GM18507 (cell line): ENCODE results near the gene RCN1.
"Not testable (repeated sequence)": the region's sequence is repeated elsewhere in the genome, so short reads cannot be mapped to it uniquely, and the experiment has no call there.

Source experiments
- DNase-seq: peaks from one replicate; pipeline ENCODE4 v3.0.0; 2011; ENCODE audit warnings: low read depth; ENCODE audit not compliant: insufficient read length; ENCODE audit errors: extremely low spot score
- FAIRE-seq: peaks from 2 replicates; lab custom pipeline; 2011; peaks lifted over from hg19 to GRCh38; lab: Jason Lieb, UNC

The RCN1 gene

DNA sequence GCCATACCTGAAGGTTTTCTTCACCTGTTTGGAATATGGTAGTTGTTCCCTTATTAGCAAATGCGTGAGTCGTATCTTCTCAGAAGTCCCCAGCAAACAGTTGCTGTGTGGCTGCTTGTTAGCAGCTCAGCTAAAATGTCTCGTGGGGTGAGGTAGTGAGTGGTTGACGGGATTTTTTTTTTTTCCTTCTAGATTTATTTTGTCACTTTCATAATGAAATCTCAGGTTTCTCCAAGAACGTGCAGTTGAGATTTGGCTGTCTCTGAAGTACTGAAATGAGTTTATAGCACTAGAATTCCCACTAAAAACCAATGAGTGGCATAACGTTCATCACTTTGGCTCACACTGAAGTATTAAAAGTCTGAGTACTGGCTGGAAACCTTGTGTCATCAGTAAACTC lies 16.8 kb downstream of the RCN1 start:
- FAIRE-seq (peak; percentile 49), DNase-seq (no peak)

DNA sequence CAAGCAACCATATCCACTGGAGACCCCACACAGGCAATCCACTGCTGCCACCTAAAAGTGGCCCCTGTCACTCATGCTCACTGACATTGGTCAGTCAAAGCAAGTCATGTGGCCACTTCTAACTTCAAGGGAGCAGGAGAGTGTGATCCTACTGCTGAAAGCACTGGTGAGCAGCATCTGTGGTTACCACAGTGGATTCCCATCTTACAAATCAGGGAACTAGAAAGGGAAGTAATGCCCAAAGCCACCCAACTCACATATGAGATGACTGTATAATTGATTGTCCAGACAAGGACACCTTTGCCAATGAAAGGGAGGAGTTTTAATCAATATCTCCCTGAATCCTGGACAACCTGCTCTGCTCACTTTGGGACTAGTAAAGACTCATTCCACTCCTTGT lies 17.7 kb downstream of the RCN1 start:
- FAIRE-seq: no peak
- no peak for DNase-seq

DNA sequence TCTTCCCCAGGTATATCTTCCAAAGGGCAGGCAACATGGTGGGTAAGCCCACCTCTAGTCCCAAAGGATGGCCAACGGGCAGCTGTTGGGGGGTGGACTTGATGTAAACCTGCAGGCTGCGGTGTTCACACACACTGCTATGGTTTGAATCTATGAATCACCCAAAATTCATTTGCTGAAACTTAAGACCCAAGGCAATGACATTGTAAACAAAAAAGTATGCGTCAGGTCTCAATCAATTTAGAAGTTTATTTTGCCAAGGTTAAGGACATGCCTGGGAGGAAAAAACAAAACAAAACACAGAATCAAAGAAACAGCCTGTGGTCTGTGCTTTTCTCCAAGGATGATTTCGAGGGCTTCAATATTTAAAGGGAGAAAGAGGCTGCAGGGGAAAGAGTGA lies 18.3 kb downstream of the RCN1 start:
- FAIRE-seq (no peak), DNase-seq (no peak)

DNA sequence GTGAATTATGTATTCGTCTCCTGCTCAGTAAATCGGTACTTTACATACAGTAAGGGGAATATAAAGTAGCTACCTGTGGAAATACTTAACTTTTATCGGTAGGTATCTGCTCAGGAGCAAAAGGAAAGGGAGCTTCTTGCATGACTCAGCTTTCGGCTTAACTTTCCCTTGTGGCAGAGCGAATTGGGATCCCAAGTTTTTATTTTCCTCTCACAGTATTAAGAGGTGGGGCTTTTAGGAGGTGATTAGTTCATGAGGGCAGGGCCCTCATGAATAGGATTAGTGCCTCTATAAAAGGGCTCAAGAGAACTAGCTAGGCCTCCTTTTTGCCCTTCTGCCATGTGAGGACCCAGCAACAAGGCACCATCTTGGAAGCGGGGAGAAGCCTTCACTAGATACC lies 18.7 kb downstream of the RCN1 start:
- DNase-seq (no peak), FAIRE-seq (no peak)

DNA sequence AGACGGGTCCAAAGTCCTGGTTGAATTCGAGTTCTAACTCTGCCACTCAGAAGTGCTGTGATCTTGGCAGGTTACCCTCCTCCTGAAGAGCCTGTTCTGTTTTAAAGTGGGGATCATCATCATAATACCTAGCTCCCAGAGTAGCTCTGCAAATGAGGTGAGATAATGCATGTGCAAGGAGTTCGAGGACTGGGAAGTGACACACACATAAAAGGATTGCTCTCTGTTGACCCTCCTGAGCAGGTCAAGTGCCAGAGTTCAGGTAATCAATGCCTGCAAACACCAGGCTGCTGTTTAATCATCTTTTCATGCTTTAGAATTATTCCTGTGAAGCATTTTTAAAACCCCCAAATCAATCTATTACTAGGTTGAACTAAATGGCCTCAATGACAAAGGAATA lies 19.9 kb downstream of the RCN1 start:
- DNase-seq: no peak

DNA sequence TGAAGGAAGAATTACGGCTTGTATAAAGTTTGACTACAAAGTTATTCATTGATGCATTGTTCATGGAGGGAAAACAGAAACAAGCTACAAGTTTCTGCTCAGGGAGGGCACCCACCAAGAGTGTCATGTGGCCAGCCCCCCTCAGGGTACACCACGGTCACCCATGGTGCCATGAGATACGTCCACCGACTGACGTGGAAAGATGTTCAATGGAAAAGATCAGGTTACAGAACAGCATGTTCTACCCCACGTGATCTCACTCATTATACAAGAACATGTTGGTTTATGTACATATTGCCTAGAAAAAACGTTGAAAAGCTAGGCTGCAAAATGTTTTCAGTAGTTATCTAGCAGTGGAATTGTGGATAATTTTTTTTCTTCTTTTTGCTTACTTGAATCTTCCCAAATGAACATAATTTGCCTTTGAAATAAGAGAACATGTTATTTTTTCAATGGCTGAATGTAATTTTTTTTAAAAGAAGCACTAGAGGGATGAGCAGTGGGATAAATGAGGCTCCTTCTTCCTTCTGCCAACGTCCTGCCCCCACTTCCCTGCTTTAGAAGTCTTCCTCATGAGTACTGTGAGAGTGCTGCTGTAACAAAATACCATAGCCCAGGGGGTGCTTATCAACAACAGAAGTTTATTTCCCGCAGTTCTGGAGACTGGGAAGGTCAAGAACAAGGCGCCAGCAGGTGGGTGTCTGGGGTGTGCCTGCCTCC lies 22.5 kb downstream of the RCN1 start:
- FAIRE-seq: no peak

More for the DNA sequence above, 19.9 kb downstream of the RCN1 start:
- no peak for FAIRE-seq

DNA sequence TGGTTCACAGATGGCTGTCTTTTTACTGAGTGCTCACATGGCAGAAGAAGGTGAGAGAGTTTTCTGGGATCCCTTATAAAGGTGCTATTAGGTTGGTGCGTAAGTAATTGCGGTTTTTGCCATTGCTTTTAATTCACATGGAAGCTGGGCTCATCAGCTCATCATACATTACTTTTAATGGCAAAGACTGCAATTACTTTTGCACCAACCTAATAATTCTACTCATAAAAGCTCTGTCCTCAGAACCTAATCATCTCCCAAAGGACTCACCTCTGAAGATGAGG lies 23.0 kb downstream of the RCN1 start:
- DNase-seq (no peak), FAIRE-seq (no peak)

More for the DNA sequence above, 22.5 kb downstream of the RCN1 start:
- no peak for DNase-seq

DNA sequence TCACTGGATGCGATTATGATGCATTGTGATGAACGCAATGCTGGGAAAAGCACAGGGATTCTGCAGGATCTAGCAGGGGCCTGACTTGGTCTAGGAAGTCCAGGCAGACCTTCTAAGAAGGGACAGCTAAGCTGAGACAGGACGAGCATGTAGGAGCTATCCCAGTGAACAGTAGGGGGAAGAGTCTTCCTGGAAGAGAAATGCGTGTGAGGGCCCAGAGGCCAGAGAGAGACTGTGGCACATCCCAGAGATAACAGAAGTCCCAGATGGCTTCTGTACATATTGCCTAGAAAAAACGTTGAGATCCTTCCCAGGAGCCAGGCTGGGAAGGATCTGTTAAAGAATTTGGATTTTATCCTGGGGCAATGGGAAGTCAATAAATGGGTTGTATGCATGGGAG lies 24.6 kb downstream of the RCN1 start:
- FAIRE-seq (no peak), DNase-seq (no peak)

DNA sequence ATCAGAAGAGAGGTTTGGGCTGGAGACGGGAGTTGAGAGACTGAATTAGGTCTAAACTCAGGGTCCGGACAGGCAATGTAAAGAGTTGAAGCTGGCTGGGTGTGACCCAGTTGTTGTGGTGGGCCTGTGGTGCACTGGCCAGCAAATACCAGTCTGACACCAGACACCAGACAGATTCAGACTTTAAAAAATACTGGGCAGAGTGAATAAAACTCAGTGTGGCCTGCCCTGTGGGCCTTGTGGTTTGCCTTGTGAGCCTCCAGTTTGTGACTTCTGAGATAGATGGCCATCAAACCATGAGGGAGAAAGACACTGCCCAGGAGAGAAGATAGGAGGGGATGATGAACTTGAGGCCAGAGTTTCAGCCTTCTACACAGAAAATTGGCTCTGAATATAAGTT lies 25.8 kb downstream of the RCN1 start:
- no peak for DNase-seq

DNA sequence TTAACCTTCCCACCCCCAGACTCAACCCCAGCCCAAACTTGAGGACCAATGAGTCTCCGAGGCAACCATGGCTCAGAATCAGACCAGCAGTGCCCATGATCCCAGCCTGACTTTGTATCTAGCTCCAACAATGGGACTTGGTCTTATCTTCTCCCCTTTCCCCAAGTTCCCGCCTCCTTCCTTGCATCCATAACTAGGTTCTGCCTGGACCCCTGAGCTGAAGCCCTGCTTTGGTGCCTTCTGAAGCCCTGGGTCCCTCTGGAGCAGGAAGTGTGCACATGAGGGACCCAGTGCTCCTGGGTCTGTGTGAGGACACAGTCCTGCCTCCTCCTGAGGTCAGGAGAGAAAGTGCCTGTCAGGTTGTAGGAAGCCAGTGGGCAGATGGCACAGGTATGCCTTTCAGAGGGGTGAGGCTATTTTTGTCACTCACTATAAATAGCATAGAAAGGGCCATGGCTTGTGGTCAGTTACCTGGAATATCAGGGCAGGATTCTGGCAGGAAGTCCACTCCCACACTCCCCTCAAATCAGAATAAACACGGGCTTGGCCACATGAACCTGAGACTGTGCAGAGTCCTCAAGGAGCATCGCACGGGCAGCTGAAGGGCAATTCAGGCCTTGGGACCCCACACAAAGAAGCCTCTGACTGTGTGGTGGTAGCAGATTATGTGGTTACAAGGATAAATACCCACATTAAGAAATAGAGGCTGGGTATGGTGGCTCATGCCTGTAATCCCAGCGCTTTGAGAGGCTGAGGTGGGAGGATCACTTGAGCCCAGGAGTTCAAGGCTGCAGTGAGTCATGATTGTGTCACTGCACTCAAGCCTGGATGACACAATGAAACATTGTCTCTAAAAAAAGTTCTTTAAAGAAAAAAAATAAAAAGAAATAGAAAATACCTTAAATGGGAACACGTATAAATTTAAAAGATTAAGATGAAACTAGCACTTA lies 27.4 kb downstream of the RCN1 start:
- DNase-seq: no peak

More for the DNA sequence above, 25.8 kb downstream of the RCN1 start:
- no peak for FAIRE-seq

DNA sequence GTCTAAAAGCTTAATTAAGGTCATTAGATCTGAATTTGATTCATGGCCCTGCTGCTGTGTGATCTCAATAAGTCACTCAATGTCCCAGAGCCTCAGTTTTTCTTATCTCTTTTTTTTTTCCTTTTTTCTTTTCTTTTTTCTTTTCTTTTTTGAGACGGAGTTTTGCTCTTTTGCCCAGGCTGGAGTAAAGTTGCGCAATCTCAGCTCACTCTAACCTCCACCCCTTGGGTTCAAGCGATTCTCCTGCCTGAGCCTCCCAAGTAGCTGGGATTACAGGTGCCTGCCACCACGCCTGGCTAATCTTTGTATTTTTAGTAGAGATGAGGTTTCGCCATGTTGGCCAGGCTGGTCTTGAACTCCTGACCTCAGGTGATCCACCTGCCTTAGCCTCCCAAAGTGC lies 28.3 kb downstream of the RCN1 start:
- not testable (repeated sequence) for DNase-seq, FAIRE-seq

More for the DNA sequence above, 27.4 kb downstream of the RCN1 start:
- FAIRE-seq: no peak

DNA sequence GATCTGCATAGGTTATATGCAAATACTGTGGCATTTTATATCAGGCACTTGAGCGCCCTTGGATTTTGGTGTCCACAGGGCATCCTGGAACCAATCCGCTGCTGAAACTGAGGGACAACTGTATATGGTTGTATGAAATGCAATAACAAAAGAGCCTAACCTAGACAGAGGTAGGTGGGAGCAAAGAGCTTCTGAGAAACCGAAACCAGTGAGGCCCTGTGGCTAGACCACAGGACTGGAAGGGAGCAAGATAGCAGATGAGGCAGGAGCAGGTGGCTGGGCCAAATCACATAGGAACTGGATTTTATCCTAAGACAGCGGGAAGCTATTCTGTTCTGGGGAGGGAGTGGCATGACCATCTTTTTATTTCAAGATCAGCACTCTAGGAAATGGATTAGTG lies 30.1 kb downstream of the RCN1 start:
- FAIRE-seq (no peak), DNase-seq (no peak)

DNA sequence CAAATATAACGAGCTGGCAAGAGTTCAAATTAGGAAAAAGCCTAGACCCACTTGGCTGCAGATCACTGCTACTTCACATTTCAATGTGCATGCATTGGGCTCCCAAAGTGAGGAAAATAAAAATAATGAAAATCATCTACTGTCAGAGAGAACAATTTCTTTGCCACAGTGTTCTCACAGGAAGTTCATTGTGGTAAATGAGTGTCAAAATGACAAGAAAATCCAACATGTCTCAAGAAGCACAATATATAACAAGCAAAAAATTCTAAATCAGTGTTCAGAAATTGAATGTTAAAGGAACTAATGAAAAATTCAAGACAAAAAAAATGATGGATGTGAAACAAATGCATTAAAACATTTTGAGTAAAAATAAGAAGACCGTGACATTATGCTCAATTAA lies 31.3 kb downstream of the RCN1 start:
- DNase-seq: no peak
- FAIRE-seq: no peak

DNA sequence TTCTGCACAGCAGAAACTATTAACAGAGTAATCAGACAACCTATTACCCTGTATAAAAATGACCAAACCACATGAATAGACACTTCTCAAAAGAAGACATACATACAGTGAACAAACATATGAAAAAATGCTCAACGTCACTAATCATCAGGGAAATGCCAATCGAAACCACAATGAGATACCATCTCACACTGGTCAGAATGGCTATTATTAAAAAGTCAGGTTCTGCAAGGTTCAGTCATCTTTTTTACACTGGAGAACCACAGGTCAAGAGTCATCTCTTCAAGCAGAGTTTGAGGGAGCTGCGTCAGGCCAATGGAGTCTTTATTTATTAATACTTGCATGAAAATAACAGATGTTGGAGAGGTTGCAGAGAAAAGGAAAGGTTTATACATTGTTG lies 40.4 kb downstream of the RCN1 start:
- DNase-seq: no peak
- FAIRE-seq: no peak

DNA sequence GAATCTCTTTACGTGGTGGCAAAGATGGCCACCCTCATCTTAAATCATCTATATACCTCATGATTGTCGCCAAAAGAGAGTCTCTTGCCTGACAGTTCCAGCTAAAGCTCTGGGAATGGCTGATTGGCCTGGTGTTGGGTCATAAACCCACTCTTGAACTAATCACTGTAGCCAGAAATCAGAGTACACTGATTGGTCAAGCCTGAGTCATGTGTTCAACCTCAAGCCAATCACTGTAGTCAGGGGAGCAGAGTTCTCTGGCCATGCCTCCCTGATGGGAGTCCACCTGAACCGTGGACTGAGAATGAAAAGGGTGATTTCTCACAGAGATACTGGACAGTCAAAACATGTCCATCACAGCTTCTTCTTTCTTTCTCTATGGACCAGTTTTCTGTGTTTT lies 45.8 kb downstream of the RCN1 start:
- DNase-seq: no peak
- no peak for FAIRE-seq

DNA sequence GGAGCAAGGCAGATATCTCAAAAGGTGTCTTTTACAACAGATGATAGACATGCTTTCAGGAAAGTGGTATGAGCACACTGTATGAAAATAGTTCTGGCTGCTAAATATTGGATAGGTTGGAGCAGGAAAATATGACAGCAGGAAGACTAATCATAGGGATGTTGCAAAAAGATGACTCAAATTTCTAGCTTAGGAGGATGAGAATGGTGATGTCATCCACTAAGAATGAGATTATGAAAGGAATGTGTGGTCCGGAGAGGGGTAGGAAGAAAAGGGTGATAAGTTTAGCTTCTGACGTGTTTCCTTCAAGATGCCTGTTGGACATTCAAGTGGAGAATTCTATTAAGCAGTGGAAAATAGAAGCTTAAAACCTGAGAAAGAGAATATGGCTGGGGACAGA lies 46.4 kb downstream of the RCN1 start:
- FAIRE-seq (no peak), DNase-seq (no peak)

DNA sequence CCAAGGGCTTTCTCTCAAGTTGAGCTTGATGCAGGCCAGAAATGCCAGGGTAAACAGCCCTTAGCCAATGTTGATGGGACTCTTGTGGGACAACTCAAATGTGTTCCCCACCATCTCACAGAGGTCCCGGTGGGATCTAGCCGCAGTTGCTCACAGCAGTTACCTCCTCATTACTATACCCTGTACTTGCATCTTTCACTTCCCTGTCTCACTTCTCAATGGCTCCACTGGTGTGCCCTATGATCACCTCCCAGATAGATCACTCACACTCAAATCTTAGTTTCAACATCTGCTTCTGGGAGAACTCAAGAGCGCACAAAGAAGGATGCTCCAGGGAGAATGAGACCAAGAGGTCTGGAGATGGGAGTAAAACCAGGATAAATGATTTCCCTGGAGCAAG lies 47.0 kb downstream of the RCN1 start:
- DNase-seq (no peak), FAIRE-seq (no peak)

DNA sequence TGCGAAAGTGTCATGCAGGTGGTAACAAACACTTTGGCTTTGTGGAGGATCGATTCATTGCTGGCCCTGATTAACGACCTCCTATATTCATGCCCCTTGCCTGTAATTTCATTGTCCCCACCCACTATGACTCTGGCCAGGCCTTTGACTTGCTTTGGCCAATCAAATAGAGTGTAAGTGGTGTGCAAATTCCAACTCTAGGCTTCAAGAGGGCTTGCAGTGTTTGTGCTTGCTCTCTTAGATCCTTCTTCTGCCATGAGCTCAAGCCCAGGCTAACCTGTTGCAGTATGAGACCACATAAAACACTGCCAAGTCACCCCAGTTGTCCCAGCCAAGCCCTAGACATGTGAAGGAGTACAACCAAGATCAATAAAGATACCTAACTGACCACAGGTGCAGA lies 48.0 kb downstream of the RCN1 start:
- no peak for FAIRE-seq

DNA sequence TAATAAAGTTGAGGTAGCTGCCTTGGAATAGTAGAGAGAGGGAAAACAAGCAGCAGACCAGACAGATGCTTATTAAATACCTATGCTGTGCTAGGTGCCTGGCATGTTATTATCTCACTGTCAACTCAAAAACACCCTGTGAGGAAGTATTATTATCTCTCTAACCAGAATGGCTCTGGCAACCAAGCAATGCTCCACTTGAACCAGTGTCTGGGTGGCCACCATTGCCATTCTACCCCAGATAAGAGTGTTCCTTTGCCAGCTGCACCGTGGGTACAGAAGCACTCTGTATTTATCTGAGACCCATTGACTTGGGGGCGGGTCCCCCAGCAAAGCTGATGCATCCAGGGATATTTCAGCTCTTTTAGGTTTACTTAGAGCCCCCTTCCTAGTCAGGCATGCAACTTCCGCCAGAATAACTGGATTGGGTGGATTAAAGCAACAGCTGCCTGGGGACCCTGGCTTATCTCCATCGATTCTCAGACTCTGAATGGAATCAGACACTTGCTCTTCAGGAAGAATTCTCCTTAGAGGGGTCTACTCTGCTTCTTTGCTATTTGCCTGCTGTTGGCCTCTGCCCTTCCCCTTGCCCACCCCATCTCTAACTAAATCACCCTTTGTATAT lies 49.1 kb downstream of the RCN1 start:
- DNase-seq: no peak
- no peak for FAIRE-seq

More for the DNA sequence above, 48.0 kb downstream of the RCN1 start:
- DNase-seq: no peak

DNA sequence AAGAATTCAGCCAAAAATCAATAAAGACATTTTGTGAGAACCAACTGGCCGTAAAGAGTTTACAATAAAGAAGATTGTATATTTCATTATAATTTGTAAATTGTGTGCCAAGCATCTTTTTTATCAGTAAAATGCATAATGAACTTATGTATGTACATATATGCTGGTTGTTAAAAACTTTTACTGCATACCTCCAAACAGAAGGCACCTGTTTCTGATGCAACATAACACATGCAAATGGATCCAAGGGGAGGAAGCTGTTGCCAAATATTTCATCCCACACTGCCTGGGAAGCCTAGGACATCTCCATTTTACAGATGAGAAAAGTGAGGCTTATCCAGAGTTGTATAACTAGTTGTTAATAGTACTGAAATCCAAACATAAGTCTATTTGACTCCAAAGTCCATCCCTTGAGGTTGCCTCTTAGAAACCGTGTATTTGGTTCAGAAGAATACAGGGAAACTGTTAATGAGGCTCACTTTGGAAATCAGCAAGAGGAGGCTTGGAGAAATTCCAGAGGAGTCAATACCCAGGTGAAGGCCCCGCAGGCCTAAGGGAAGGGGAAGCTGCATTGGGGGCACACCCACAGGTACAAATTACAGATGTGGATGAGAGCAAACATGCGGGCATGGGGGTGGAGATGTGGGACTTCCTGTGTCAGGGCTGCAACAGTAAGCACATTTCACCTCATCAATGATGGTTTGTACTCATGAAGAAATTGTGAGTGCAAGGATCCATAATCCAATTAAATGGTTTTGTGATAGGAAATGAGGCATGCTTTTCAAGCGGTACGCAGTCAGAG lies 51.1 kb downstream of the RCN1 start:
- no peak for FAIRE-seq
- no peak for DNase-seq
